SK-N-SH (cell line): Measurements from ENCODE around the gene AACS. TPM values are rescaled to one million over a fixed set of nuclear protein-coding genes. Genes with fewer than 3 reads are reported as not detected.

Experiments used
- CTCF ChIA-PET: fragments of 300-600, 350-600 bp; formaldehyde crosslinking; extraction: SDS; loops from one replicate; lab custom pipeline; 2021; lab: Yijun Ruan, JAX
- POLR2A ChIA-PET: fragments of 350-600 bp; sonication (Branson Sonifier 250); formaldehyde crosslinking; extraction: SDS; loops from one replicate; lab custom pipeline; 2020; ENCODE audit warnings: antibody characterized with exemption, inconsistent platforms; lab: Yijun Ruan, JAX
- DNase-seq: peaks from one replicate; pipeline ENCODE4 v3.0.0; 2012
- H2AFZ ChIP-seq: fragments of 200-600 bp; sonication (generic); 2 replicates; pipeline ENCODE4 v1.8.1; 2016; ENCODE audit warnings: antibody characterized with exemption, mild to moderate bottlenecking, low read depth
- H3F3A ChIP-seq: fragments of 200-600 bp; sonication (generic); replicated peaks from 2 replicates; pipeline ENCODE3; 2016; ENCODE audit warnings: antibody characterized with exemption, mild to moderate bottlenecking; ENCODE audit not compliant: insufficient read depth
- H3K27ac ChIP-seq, 2 experiments: fragments of 200-500 bp in 1 of 2; fragments of 200-600 bp in 1 of 2; sonication (Bioruptor generic) in 1 of 2; sonication (generic), shearing (Covaris generic) in 1 of 2; 2 replicates each; pipeline versions ENCODE4 v1.5.1 to v1.6.1; 2014 to 2016; ENCODE audit warnings: low read depth in 2 of 2, inconsistent platforms in 1 of 2, low read length in 1 of 2, mild to moderate bottlenecking in 1 of 2, mixed read lengths in 1 of 2
- H3K27me3 ChIP-seq: fragments of 200-600 bp; sonication (generic), shearing (Covaris generic); 2 replicates; pipeline ENCODE4 v1.6.1; 2016; ENCODE audit warnings: mixed run types; ENCODE audit not compliant: insufficient read depth
- H3K36me3 ChIP-seq, 2 experiments: fragments of 200-500 bp in 1 of 2; fragments of 200-600 bp in 1 of 2; sonication (Bioruptor generic) in 1 of 2; sonication (generic) in 1 of 2; replicated peaks in 1 of 2; 2 replicates each; pipeline versions ENCODE3 to v1.5.1; 2014 to 2016; ENCODE audit warnings: low read length in 1 of 2, mild to moderate bottlenecking in 1 of 2; ENCODE audit not compliant: insufficient read depth in 2 of 2, control insufficient read depth in 1 of 2
- H3K4me1 ChIP-seq, 2 experiments: fragments of 200-500 bp in 1 of 2; fragments of 200-600 bp in 1 of 2; sonication (Bioruptor generic) in 1 of 2; sonication (generic), shearing (Covaris generic) in 1 of 2; 2 replicates each; pipeline versions ENCODE4 v1.5.1 to v1.6.1; 2014 to 2016; ENCODE audit warnings: low read depth in 1 of 2, low read length in 1 of 2, mixed run types in 1 of 2; ENCODE audit not compliant: insufficient read depth in 2 of 2, control insufficient read depth in 1 of 2
- H3K4me2 ChIP-seq: fragments of 200-600 bp; sonication (generic), shearing (Covaris generic); 2 replicates; pipeline ENCODE4 v1.6.1; 2017; ENCODE audit warnings: mixed run types
- H3K4me3 ChIP-seq, 2 experiments: fragments of 200-500 bp in 1 of 2; fragments of 200-600 bp in 1 of 2; sonication (Bioruptor generic) in 1 of 2; sonication (generic), shearing (Covaris generic) in 1 of 2; 2 replicates each; pipeline versions ENCODE4 v1.5.1 to v1.8.1; 2014 to 2016; ENCODE audit warnings: low read depth in 2 of 2, inconsistent platforms in 1 of 2, low read length in 1 of 2, mild to moderate bottlenecking in 1 of 2, mixed read lengths in 1 of 2, moderate library complexity in 1 of 2
- H3K79me2 ChIP-seq: fragments of 200-600 bp; sonication (generic); 2 replicates; pipeline ENCODE4 v1.8.1; 2017; ENCODE audit warnings: mild to moderate bottlenecking; ENCODE audit not compliant: insufficient read depth
- H3K9ac ChIP-seq: fragments of 200-600 bp; sonication (generic); 2 replicates; pipeline ENCODE4 v1.6.1; 2017; ENCODE audit warnings: mixed run types
- H3K9me2 ChIP-seq: fragments of 200-600 bp; sonication (generic); 2 replicates; pipeline ENCODE4 v1.6.1; 2017; ENCODE audit warnings: mixed run types
- H3K9me3 ChIP-seq: fragments of 200-600 bp; sonication (generic); 2 replicates; pipeline ENCODE4 v1.6.1; 2017; ENCODE audit warnings: mixed run types, mild to moderate bottlenecking, moderate library complexity
- H4K20me1 ChIP-seq: fragments of 200-600 bp; sonication (generic); 2 replicates; pipeline ENCODE4 v1.6.1; 2017; ENCODE audit warnings: mild to moderate bottlenecking, mixed run types; ENCODE audit not compliant: insufficient read depth
- CTCF ChIP-seq: fragments of 200-600 bp; sonication (generic); IDR thresholded peaks from 2 replicates; pipeline ENCODE4 v1.6.1; 2017; ENCODE audit warnings: antibody characterized with exemption, mild to moderate bottlenecking, moderate library complexity
- ELF1 ChIP-seq: IDR thresholded peaks from 2 replicates; pipeline ENCODE4 v1.4.0; 2012
- FOSL2 ChIP-seq: IDR thresholded peaks from 2 replicates; pipeline ENCODE4 v1.4.0; 2012; ENCODE audit warnings: low read depth, mild to moderate bottlenecking, moderate library complexity, borderline replicate concordance
- FOXJ3 ChIP-seq: sonication (generic); formaldehyde crosslinking; IDR thresholded peaks from 2 replicates; pipeline ENCODE4 v1.5.1; 2020; ENCODE audit warnings: mild to moderate bottlenecking, missing genetic modification reagents
- GABPA ChIP-seq: IDR thresholded peaks from 2 replicates; pipeline ENCODE4 v1.4.0; 2012; ENCODE audit warnings: low read depth, mild to moderate bottlenecking
- MXI1 ChIP-seq: IDR thresholded peaks from 2 replicates; pipeline ENCODE4 v1.6.1; 2012; ENCODE audit warnings: mild to moderate bottlenecking, low read depth, low read length, improper control_type of control experiment
- NRF1 ChIP-seq: IDR thresholded peaks from 2 replicates; pipeline ENCODE4 v1.6.1; 2012; ENCODE audit warnings: low read depth, mild to moderate bottlenecking, low read length
- POLR2AphosphoS5 ChIP-seq: IDR thresholded peaks from 2 replicates; pipeline ENCODE4 v1.6.1; 2012; ENCODE audit warnings: low read depth, low read length
- RAD21 ChIP-seq: IDR thresholded peaks from 2 replicates; pipeline ENCODE4 v1.6.1; 2012; ENCODE audit warnings: mild to moderate bottlenecking, low read length
- RXRA ChIP-seq: IDR thresholded peaks from 2 replicates; pipeline ENCODE4 v1.4.0; 2012; ENCODE audit warnings: low read depth, mild to moderate bottlenecking, borderline replicate concordance
- SIN3A ChIP-seq: IDR thresholded peaks from 2 replicates; pipeline ENCODE4 v1.6.1; 2012; ENCODE audit warnings: low read depth, mild to moderate bottlenecking, low read length, moderate library complexity, borderline replicate concordance
- SMC3 ChIP-seq: IDR thresholded peaks from 2 replicates; pipeline ENCODE4 v1.6.1; 2012; ENCODE audit warnings: low read depth, low read length, improper control_type of control experiment
- TAF1 ChIP-seq: IDR thresholded peaks from 2 replicates; pipeline ENCODE4 v1.6.1; 2012; ENCODE audit warnings: low read depth, mild to moderate bottlenecking, low read length, moderate library complexity, borderline replicate concordance
- ZBTB33 ChIP-seq: IDR thresholded peaks from 2 replicates; pipeline ENCODE4 v1.4.0; 2012; ENCODE audit warnings: low read depth, borderline replicate concordance
- WGBS: methylation state at CpG from one replicate; pipeline ENCODE4 v1.1.6; 2017; ENCODE audit warnings: low lambda C conversion rate; 5-methylcytosine and 5-hydroxymethylcytosine counted together
- polyA plus RNA-seq, 3 experiments: library from polyadenylated mRNA; depleted of rRNA; stranded (reverse); fragments of >200 nt; gene quantifications; 2 replicates each; pipeline ENCODE4 v1.2.3, GENCODE V29; 2012
- TF ChIP-seq, protein P1 (sequence below): IDR thresholded peaks from 2 replicates; pipeline ENCODE4 v1.4.0; 2012; ENCODE audit warnings: low read depth
- TF ChIP-seq, protein P2 (sequence below): IDR thresholded peaks from 2 replicates; pipeline ENCODE4 v1.6.1; 2012; ENCODE audit warnings: mild to moderate bottlenecking, low read depth, low read length, moderate library complexity

Gene AACS
- polyA plus RNA-seq, 1 of the 3 experiments (the other 2 are of a cell fraction) = 17.3 TPM

DNA sequence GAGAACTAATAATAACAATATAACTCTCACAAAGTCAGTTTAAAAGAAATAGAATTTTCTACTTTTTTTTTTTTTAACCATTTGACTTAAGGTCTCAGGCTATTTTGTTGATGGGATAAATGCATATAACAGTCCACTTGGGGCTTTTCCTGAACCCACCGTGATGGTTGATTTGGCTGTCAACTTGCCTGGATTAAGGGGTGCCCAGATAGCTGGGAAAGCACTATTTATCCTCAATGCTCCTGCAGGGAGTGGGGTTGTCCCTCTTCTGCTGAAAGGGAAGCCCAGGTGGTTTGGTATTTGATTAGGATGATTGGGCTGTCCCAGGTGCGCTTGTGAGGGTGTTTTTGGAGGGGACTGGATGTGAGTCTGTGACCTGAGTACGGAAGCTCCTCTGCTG lies 114.9 kb downstream of the AACS start:
- no peaks in the 10 kb centered on the region for H3K36me3 ChIP-seq
- H3K9me3 ChIP-seq = no peaks in the 10 kb centered on the region
- H2AFZ ChIP-seq = no peak overlapping the region
- H3K4me1 ChIP-seq = no peaks in the 10 kb centered on the region; a peak in 1 of 4 replicates
- H3K27me3 ChIP-seq = peaks cover 7% of the 10 kb centered on the region; the same call in 1 of the 2 replicates
- no peak overlapping the region for H3K4me2 ChIP-seq
- CTCF ChIA-PET = interaction anchor here (1.1 to 5.7 kb wide), 3 partner anchors 20 to 224 kb away, joined by 3 to 64 read pairs (median 62); no protein-coding TSS in a partner anchor
- TF ChIP-seq ELF1 = no peak
- no peak for TF ChIP-seq FOXJ3 (CRISPR knock-in tag)
- TF ChIP-seq ZBTB33 = no peak
- no peak for TF ChIP-seq SMC3
- TF ChIP-seq GABPA = no peak
- TF ChIP-seq MXI1 = no peak
- TF ChIP-seq, protein P1, sequence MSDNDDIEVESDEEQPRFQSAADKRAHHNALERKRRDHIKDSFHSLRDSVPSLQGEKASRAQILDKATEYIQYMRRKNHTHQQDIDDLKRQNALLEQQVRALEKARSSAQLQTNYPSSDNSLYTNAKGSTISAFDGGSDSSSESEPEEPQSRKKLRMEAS = no peak
- TF ChIP-seq CTCF = no peak
- TF ChIP-seq, protein P2, sequence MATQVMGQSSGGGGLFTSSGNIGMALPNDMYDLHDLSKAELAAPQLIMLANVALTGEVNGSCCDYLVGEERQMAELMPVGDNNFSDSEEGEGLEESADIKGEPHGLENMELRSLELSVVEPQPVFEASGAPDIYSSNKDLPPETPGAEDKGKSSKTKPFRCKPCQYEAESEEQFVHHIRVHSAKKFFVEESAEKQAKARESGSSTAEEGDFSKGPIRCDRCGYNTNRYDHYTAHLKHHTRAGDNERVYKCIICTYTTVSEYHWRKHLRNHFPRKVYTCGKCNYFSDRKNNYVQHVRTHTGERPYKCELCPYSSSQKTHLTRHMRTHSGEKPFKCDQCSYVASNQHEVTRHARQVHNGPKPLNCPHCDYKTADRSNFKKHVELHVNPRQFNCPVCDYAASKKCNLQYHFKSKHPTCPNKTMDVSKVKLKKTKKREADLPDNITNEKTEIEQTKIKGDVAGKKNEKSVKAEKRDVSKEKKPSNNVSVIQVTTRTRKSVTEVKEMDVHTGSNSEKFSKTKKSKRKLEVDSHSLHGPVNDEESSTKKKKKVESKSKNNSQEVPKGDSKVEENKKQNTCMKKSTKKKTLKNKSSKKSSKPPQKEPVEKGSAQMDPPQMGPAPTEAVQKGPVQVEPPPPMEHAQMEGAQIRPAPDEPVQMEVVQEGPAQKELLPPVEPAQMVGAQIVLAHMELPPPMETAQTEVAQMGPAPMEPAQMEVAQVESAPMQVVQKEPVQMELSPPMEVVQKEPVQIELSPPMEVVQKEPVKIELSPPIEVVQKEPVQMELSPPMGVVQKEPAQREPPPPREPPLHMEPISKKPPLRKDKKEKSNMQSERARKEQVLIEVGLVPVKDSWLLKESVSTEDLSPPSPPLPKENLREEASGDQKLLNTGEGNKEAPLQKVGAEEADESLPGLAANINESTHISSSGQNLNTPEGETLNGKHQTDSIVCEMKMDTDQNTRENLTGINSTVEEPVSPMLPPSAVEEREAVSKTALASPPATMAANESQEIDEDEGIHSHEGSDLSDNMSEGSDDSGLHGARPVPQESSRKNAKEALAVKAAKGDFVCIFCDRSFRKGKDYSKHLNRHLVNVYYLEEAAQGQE = no peak
- no peak for TF ChIP-seq NRF1
- no peak for TF ChIP-seq POLR2AphosphoS5
- no peak for TF ChIP-seq RXRA
- no peak for TF ChIP-seq SIN3A
- TF ChIP-seq FOSL2 = no peak
- no peak for TF ChIP-seq RAD21
- no peak for TF ChIP-seq TAF1
- 14% methylated on average over 3 of the region's 3 CpGs for WGBS
- no peak overlapping the region for H3K9ac ChIP-seq
- H3K4me3 ChIP-seq = no peak overlapping the region
- H3K27ac ChIP-seq = no peak overlapping the region
- H3F3A ChIP-seq = no peaks in the 10 kb centered on the region
- H3K9me2 ChIP-seq = no peaks in the 10 kb centered on the region
- POLR2A ChIA-PET = no interaction called here
- no peaks in the 10 kb centered on the region for H3K79me2 ChIP-seq
- no peak for DNase-seq
- no peaks in the 10 kb centered on the region for H4K20me1 ChIP-seq
